Measurements from ENCODE around the gene MLXIPL. TPM values are rescaled to one million over a fixed set of nuclear protein-coding genes. Genes with fewer than 3 reads are reported as not detected.

MLXIPL gene
- total RNA-seq, 4 donors from 2014 or later: 38.6 to 385 (median 85.1) TPM

DNA sequence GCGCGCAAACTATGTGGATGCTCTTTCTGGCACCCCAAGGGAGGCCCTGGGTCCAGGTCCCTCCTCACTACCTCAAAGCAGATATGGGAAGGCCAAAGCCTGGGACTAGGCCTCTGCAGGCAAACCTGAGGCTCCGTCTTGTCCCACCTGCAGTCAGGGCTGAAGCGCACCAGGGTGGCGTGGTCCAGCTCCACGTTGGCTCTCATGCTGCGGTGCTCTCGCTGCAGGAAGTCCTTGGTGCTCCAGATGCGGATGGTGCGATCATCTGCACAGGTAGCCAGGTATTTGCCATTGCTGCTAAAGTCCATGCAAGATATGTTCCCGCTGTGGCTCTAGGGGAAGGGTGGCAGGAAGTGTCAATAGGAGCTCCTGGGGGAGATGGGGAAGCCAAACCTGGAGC, 50.5 kb downstream of the MLXIPL start:
- TF ChIP-seq, protein P1, sequence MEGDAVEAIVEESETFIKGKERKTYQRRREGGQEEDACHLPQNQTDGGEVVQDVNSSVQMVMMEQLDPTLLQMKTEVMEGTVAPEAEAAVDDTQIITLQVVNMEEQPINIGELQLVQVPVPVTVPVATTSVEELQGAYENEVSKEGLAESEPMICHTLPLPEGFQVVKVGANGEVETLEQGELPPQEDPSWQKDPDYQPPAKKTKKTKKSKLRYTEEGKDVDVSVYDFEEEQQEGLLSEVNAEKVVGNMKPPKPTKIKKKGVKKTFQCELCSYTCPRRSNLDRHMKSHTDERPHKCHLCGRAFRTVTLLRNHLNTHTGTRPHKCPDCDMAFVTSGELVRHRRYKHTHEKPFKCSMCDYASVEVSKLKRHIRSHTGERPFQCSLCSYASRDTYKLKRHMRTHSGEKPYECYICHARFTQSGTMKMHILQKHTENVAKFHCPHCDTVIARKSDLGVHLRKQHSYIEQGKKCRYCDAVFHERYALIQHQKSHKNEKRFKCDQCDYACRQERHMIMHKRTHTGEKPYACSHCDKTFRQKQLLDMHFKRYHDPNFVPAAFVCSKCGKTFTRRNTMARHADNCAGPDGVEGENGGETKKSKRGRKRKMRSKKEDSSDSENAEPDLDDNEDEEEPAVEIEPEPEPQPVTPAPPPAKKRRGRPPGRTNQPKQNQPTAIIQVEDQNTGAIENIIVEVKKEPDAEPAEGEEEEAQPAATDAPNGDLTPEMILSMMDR (IDR thresholded peaks at IDR 0.05; ENCODE audit: low read depth): no peak

DNA sequence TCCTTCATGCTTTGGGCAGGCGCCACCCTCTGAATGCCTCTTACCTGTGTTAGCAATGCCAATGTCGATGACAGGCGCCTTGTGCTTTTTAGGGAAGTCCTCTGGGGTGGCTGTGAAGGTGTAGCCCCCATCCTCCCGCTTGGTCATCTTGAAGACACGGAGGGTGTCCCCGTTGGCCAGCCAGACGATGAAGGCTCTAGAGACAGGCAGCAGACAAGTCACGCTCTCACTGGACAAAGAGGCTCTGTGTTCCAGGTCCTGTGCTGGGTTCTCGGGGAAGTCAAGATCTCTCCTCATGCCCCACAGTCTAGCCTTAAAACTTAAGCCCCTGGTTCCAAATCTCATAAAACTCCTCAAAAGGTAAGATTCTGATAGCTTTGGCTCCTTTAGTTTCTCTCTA, 51.0 kb downstream of the MLXIPL start:
- TF ChIP-seq, protein P1 (IDR thresholded peaks at IDR 0.05; ENCODE audit: low read depth): no peak

DNA sequence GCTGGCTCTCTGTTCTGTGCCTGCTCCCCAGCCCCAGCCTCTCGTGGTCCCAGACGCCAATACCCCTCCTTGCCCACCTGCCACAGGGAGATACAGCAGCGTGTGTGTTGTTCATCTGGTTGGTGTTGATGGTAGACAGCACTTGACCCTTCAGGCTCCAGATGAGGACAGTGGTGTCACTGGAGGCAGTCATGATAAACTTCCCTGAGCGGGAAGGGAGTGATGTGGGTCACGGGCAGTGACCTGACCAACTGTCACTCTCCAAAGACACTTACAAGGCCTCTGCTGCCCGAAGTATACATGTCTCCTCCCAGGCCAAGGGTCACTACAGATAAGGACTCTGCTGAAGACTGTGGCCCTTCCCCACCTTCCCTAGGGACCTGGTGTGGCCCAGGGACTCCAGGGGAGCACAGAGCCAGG, 51.5 kb downstream of the MLXIPL start:
- TF ChIP-seq, protein P1 (IDR thresholded peaks at IDR 0.05; ENCODE audit: low read depth): no peak

DNA sequence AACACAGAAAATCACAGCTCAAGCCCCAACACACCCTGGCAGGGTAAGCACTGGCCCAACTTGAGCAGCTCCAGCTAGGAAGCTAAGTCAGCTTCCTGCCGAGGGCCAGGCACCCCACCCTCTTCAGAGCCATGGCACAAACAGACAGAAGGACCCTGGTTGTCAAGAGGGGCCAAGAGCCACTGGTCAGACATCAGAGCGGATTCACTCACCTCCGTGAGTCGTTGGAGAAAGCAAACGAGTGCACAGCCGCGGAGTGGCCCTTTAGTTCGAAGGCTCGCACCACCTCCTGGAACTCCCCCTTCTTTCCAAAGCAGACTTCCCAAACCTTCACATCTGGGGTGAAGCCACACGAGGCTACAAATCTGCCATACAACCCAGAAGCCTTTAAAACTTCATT, 53.3 kb downstream of the MLXIPL start:
- TF ChIP-seq, protein P1 (IDR thresholded peaks at IDR 0.05; ENCODE audit: low read depth): no peak

DNA sequence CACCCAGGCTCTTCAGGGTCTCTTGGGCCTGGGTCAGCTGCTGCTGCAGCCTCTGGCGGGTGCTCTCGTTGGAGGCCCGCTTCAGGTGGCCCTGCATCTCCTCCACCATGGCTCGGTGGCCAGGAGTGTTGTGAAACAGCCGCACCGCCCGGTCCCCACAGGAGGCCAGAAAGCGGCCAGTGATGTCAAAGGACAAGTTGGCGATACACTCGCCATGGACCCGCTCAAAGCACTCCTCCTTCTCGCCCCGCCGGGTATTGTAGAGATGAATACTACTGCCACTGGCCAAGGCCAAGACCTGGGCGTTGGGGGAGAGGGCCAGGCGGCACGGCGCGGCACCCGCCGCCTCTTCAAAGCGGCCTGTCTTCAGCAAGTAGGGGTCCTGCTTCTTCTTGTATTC, 53.8 kb downstream of the MLXIPL start:
- TF ChIP-seq, protein P1 (IDR thresholded peaks at IDR 0.05; ENCODE audit: low read depth): no peak

DNA sequence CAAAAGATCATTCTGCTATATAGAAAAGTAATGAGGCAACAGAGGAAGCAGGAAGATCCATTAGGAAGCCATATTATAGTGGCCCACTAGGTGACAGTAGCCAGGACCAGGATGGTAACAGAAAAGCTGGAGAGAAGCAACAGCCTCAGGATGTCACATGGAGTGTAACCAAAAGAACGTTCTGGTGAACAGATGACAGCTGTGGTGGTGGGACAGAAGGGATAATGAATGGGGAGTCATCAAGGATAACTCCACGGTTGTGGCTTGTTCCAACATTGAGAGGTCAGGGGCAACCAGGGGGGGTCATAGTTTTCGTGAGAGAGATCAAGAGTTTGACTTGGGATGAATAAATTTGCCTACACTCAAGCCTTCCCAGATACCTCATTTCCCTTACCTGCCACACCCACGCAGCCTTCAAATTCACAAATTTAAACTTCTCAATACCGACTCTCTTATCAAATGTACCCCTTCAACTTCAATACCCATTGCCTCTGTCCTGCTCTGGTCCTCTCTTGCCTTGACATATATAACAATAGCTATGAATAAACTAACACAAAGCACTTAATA, 55.2 kb downstream of the MLXIPL start:
- TF ChIP-seq, protein P1 (IDR thresholded peaks at IDR 0.05; ENCODE audit: low read depth): no peak

DNA sequence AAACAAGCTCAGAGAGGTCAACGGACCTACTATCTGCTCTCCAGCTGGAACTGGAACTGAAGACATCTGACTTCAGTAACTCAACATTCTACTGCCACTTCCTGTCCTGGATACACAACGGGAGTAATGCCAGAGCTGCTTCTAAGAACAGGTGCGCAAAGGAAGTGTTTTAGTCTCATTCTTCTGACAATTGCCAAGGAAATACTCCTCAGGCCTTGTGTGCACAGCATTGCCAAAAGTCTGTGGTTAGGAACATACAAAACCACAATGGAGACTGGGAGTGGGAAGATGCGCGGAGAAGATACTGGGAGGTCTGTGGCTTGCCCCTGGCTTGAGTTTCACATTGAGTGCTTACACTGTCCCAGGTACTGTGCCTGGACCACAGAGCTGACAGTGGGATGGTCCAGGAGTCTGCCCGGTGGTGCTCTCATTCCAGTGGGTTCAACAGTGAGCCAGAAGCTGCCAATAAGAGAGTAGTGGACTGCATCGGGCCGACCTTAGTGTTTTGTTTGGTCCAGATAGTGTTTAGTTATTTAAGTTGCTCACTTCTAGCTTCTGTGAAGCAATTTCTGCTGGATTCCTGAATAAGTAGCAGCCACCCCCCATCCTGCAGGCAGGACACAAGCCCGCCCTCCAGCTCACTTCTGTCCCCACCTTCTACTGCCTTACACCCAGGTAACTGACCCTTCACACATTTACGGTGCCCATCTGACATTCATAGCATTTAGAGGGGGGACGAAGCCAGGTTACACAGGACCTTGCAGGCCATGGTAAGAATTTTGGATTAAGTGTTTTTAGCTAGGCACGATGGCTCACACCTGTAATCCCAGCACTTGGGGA, 56.3 kb downstream of the MLXIPL start:
- TF ChIP-seq, protein P1 (IDR thresholded peaks at IDR 0.05; ENCODE audit: low read depth): no peak

All from subcutaneous adipose tissue (tissue), 4 donors.